Measurements from ENCODE around the gene NETO1. TPM values are rescaled to one million over a fixed set of nuclear protein-coding genes. Genes with fewer than 3 reads are reported as not detected.

NETO1 gene, protein sequence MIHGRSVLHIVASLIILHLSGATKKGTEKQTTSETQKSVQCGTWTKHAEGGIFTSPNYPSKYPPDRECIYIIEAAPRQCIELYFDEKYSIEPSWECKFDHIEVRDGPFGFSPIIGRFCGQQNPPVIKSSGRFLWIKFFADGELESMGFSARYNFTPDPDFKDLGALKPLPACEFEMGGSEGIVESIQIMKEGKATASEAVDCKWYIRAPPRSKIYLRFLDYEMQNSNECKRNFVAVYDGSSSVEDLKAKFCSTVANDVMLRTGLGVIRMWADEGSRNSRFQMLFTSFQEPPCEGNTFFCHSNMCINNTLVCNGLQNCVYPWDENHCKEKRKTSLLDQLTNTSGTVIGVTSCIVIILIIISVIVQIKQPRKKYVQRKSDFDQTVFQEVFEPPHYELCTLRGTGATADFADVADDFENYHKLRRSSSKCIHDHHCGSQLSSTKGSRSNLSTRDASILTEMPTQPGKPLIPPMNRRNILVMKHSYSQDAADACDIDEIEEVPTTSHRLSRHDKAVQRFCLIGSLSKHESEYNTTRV
- not detected in 2 replicates for total RNA-seq (2014; rRNA removed)
- polyA plus RNA-seq (2012), result not detected

- DNase-seq (ENCODE audit: low read depth), result no peak
Measured at GRCh38 chr18:72867746-72868584, at the start of gene NETO1. NETO1 (minus strand) TSS chr18:72867987; CDS start chr18:72867291, 696 bp downstream.

- DNase-seq (ENCODE audit: low read depth), result no peak
Measured at GRCh38 chr18:72910045-72910444, 42.3 kb upstream of the NETO1 start.

DNA sequence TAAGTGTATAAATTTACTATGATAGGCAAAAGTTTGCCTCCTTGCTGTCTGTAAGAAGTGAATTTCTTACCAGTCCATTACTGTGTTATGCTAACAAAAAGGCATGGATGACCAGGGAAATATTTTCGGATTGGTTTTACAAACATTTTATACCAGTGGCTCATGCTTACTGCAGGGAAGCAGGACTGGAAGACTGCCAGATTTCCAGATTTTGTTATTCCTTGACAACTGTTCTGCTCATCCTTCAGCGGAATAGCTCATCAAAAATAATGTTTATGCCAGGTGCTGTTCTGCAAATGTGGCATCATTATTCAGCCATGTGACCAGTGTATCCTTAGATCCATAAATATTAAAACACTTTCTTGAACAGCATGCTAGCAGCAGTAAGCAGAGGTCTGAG, 40.4 kb upstream of the NETO1 start:
- DNase-seq (ENCODE audit: low read depth), result no peak

GRCh38 chr18:72903033-72903432, 35.2 kb upstream of the NETO1 start:
- no peak for DNase-seq (ENCODE audit: low read depth)

- DNase-seq (ENCODE audit: low read depth), result no peak
Measured at GRCh38 chr18:72899338-72899737, 31.6 kb upstream of the NETO1 start.

DNA sequence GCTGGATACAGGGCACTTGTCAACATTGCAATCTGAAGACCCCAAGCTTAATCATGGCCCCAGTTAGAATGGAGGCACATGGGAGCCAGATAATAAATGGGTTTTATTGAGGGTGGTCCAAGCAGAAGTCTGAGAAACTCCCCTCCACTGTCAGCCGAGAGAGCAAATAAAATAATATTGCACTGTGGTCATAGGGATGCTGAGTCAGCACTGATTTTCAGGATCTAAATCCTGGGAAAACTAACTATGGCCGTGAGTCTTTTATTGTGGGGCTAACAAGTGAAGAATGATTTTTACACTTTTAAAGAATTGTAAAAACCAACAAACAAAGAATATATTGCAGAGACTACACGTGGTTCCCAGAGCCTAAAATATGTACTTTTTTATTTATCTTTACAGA, 31.1 kb upstream of the NETO1 start:
- DNase-seq (ENCODE audit: low read depth), result no peak

- no peak for DNase-seq (ENCODE audit: low read depth)
Measured at GRCh38 chr18:72895548-72895947, 27.8 kb upstream of the NETO1 start.

GRCh38 chr18:72878561-72878960, 10.8 kb upstream of the NETO1 start:
- DNase-seq (ENCODE audit: low read depth), result no peak

DNA sequence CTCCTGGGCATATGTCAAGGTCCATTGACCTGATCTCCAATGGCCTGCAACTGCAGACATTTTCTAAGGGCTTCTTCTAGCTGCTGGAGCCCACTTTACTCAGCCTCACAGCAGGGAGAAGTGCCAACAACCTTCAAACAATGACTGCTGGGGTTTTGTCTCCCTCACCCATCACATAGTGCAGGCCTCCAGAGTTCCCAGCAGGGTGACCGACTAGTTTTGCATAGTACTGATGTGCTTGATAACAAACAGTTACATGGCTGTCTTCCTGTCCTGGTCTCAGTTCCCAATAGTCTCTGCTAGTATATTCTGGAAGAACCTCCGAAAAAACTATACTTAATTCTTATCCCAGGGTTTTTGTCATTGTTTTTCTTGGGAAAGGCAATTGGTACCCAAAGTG, 10.4 kb upstream of the NETO1 start:
- DNase-seq (ENCODE audit: low read depth), result no peak

GRCh38 chr18:72871091-72871490, 3.3 kb upstream of the NETO1 start:
- DNase-seq (ENCODE audit: low read depth), result no peak

- DNase-seq (ENCODE audit: low read depth), result no peak
Measured at GRCh38 chr18:72869226-72870185, 1.7 kb upstream of the NETO1 start.

DNA sequence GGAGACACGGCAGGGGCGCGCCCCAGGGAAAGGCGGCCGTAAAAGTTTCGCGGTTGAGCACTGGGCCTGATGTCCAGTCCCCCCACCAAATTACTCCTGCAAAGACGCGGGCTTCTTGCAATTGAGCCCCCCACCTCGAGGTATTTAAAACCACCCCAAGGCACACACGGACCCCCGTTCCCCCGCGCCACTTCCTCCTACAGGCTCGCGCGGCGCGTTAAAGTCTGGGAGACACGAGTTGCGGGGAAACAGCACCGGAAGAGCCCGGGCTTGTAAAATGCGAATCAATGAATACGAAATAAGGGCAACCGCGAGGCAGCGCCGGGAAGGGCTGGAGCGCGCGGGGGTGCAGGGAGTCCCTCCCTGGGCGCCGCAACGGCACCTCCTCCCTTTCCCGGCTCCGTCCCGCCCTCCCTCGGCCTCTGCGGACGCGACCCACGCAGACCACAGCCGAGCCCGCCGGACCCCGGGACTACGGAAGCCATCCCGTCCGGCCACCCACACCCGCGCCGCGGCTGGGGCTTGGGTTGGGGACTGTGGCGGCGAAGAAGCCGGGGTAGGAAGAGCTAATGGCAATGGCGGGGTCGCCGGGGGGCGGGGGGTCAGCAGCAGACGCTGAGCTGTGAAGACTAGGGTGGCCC, 918 bp upstream of the NETO1 start:
- no peak for DNase-seq (ENCODE audit: low read depth)

GRCh38 chr18:72866901-72867745, 664 bp downstream of the NETO1 start:
- DNase-seq (ENCODE audit: low read depth), result no peak

- no peak for DNase-seq (ENCODE audit: low read depth)
Measured at GRCh38 chr18:72866442-72866900, 1.3 kb downstream of the NETO1 start.

DNA sequence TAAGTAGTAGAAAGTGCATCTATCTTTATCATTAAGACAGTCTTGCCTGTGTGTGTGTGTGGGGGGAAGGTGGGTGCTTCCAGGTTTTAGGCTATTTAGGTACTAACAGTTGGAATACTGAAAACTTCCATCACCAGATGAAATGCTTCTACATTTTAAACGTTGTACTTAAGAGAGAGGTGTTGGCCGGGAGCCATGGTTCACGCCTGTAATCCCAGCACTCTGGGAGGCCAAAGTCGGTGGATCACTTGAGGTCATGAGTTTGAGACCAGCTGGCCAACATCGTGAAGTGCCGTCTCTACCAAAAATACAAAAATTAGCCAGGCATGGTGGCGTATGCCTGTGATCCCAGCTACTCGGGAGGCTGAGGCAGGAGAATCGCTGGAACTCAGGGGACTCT, 4.0 kb downstream of the NETO1 start:
- DNase-seq (ENCODE audit: low read depth), result no peak

GRCh38 chr18:72859088-72859487, 8.7 kb downstream of the NETO1 start:
- DNase-seq (ENCODE audit: low read depth), result no peak

DNA sequence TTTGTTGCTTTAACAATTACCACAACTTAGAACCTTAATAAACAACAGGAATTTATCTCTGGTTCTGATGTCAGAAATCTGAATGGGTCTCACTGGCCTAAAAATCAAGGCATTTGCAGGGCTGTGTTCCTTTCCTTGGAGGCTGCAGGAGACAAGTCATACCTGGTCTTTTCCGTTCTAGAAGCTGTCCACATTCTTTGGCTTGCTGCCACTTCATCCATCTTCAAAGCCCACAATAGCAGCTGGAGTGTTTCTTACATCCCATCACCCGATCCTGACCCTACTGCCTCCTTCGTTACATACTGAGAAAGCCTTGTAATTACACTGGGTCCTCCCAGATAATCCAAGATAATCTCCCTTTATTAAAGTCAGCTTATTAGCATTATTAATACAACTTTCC, 18.1 kb downstream of the NETO1 start:
- DNase-seq (ENCODE audit: low read depth), result no peak

DNA sequence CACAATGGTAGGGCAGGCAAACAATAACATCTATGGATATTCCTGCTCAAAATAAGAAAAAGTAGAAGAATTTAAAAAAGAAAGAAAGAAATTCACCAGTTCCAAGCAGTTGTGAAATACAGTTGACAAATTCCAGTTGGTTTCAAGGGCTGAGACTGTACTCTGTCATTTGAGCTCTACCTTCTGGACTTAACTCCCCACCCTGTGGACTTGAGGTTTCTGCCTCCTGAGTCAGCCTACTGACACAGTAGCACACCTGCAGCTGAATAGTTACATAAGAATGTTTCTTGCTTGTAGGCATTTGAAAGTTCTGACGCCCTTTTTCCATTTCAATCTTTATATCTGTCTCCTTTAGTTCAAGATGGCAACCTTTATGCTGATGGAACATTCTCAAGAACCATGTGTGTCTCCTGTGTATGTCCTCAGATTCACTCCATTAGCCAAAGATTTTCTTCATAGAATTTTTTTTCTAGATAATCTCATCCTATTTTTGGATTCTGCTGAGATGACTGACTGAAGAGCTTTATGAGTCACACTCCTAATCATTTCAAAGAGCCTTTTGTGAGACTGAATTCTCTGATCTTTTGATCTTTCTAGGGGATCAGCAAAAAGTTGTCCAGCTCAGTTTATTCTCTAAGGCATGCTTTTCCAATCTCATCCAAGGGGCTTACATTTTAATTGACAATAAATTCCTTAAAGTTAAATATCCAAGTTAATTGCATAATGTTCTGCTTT, 19.1 kb downstream of the NETO1 start:
- DNase-seq (ENCODE audit: low read depth), result no peak

GRCh38 chr18:72847771-72848170, 20.0 kb downstream of the NETO1 start:
- no peak for DNase-seq (ENCODE audit: low read depth)

Data from LHCN-M2 (cell line).